Measurements from ENCODE around the gene GREM2. TPM values are rescaled to one million over a fixed set of nuclear protein-coding genes. Genes with fewer than 3 reads are reported as not detected.

Gene GREM2
- polyA plus RNA-seq, 4 donors, result 0.61 to 1.0 (median 0.75) TPM

DNA sequence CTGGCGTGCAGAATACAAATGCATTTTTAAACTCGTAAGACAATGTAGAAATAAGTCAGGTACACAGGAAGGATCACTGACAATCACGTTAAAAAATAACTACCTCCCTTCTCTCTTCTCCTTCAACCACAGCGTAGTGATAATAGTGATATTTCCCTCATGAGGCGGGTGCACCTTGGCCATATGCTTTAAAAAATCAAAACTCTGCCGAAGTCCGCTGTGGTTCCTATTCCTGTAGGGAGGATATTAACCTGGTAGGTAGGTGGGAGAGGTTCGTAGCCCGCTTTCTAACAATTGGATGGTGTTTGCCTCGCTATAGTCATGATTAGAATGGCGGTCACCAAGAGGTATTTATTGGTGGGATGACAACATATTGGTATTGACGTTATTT is 732 bp downstream of the GREM2 start:
- DNase-seq (ENCODE audit: low read depth in 4 of 4, low spot score in 2 of 4), result no peak

DNA sequence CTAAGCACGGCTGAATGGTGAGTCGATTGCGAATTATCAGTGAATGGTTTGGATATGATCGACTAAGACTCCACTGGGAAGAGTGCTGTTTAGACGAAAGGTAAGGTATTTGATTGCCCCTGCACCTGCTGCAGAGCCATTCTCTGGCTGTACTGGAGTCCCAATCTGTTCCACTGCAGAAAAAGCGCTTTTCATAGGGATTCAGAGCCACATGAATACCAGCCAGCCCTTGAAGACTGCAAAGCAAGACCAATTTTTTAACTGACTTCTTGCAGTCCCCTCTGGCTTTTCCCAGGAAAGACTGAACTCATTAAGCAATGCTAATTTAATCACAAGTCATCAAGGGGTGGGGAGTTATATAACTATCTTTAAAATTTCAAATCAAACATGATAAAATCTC is 1.3 kb downstream of the GREM2 start:
- no peak for DNase-seq (ENCODE audit: low read depth in 4 of 4, low spot score in 2 of 4)

DNA sequence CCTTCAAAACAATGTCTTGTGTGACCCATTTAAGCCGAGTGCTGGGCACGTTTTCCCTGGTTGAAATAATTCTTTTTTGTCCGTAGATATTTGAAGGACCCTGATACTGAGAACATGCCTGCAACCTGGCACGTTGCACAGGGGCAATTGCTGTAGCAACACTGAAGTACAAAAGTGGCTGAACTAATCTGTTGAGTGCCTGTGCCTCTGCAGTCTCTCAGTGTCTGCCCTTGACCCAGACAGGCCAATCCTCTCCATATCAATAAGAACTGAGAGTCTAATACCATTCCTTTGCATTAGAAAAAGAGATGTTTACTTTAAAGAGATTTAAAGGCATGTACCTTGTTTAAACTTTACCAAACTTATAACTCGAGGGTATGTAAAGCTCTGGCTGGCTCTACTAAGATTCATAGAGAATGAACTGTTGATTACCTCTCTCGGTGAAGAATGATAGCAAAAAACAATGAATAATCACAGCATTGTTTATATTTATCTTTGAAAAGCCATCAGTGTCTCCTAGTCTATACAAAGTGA is 2.4 kb downstream of the GREM2 start:
- DNase-seq (ENCODE audit: low read depth in 4 of 4, low spot score in 2 of 4), result no peak

DNA sequence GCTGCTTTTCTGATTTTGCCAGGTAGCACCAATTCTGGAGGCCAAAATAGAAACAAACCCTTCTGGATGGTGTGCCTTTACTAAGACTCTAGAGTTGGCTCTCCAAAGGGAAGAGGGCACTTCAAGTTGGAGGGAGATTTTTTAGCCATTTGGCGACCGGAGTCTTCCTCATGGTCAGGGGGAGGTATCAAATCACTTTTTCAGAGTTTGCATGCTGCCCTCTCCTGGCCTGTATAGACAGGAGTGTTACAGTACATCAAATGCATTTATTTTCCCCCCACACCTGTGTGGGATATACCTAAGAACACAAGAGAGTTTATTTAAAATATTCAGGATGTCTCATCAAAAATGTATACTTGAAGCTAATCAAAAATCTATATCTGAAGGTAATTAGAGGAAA is 3.2 kb downstream of the GREM2 start:
- DNase-seq (ENCODE audit: low read depth in 4 of 4, low spot score in 2 of 4), result no peak

DNA sequence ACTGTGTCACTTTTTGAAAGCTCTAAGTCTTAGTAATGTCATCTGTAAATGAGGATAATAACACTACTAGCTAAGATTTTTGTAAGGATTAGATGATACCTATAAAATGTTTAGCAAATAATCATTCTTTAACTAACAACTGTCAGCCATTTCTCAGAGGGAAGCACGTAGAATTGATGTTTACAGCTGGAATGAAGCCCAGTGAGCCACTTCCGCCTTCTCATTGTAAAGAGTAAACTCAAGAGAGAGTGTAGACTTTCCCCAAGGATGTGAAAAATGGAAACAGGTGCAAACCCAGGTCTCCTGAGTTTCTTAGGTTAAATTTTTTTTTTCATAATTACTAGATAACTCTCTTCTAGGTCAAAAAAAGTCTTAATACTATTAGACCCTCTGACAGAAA is 4.9 kb downstream of the GREM2 start:
- no peak for DNase-seq (ENCODE audit: low read depth in 4 of 4, low spot score in 2 of 4)

DNA sequence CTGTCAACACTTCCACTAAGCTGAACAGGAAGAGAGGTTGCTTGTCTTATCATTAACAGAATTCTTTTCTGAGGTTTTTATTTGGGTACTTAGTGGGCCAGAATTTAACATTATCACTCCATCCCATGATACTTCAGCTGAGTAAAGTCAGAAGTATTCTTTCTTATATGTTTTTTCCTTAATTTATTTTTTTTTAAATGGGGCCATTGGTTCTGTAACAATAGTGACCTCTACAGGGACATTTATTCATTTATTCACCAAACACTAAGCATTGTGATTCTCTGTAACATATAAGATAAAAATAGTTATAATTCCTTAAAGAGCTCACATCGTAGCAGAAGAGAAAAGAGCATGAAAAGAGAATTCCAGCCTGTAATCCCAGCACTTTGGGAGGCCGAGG is 9.8 kb downstream of the GREM2 start:
- DNase-seq (ENCODE audit: low read depth in 4 of 4, low spot score in 2 of 4), result no peak

DNA sequence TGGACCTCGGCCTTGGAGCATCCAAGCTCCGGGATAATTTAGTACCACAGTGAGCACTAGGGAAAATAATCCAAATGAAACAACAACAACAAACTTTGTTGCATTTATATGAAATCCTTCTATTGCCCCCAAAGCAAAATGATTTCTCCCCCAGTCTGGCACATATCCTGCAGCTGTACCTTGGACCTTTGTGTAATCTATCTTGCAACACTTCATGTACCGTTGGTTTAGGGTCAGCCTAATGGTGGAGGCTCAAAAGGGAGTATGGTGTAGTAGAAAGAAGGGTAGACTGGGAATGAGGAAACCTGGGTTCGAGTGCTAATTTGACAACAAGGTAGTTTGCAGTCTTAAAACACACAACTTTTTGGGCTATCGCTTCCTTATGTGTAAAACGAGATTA is 12.1 kb downstream of the GREM2 start:
- no peak for DNase-seq (ENCODE audit: low read depth in 4 of 4, low spot score in 2 of 4)

DNA sequence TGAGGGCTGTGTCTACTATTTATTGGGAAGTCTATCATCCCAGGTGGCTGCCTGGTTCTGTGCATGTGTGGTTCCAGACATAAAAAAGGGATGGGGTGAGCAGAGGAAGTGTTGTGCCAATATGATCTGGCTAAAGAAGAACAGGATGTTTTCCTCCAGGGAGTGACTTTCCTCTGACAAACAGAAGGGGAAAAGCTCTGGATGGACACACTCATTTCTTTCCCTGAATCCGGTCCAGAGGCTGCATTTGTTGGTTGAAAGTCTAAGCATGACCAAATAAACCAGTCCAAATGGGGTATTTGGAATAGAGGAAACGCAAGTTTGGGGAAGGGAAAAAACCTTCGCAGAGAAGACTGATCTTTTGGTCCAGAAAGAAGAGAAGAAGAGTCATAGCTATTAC is 12.7 kb downstream of the GREM2 start:
- DNase-seq (ENCODE audit: low read depth in 4 of 4, low spot score in 2 of 4), result no peak

DNA sequence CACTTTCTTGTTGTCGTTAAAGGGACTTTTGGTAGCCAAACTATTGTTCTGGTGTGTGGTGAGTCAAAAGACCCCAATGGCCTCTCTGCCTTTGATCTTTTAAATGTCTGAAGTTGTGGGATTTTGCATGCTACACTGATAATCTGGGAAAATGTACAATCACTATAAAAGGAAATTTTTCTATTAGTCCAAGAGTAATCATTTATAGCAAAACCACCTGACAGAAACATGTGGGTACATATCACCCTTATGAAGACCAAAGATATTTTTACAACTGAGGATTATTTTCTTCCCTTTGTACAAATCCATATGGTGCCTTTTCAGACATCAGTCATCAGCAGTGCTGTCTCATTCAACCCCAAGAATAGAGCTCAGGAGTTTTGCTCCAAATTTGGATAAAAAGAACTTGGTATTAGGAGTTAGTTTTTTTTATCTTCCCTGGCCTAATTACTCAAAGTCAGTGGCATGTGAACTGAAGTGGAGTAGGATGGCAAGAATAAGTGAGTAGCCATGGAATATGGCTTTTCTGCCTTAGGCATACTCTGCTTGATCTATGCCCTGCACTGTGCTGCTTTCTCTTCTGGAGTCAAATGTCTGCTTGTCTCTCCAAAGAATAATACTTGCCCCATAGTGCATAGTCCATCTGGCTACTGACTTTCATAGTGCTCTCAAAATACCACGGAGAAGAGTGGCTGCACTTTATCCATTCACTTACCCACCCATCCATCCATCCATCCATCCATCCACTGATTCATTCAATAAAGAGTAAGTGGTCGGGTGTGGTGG is 13.5 kb downstream of the GREM2 start:
- DNase-seq (ENCODE audit: low read depth in 4 of 4, low spot score in 2 of 4), result no peak

DNA sequence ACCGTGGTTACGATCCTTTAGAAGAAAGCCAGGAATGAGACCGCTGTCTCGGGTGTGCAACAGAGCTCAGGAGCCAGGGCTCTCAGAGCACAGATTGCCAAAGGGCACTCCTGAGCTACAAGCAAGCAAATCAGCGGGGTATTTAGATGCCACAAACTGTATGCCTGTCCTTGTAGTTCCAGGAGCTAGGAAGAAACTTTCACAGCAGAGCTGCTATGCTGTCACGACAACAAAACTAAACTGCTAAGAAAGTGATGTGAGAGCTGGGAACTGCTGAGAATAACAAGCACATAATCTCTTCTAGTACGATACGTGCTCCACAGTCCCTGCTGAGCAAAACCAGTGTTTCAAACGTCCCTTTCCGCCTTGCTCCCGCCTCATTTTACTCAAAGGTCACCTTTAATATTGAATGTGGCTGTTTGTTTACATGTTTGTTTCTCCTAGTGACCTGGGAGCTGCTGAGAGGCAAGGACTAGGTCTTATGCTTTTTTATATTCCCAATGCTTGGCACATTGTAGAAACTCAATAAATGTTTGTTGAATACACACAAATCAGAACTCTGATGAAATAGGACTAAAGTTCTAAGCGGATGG is 14.7 kb downstream of the GREM2 start:
- DNase-seq (ENCODE audit: low read depth in 4 of 4, low spot score in 2 of 4), result no peak

DNA sequence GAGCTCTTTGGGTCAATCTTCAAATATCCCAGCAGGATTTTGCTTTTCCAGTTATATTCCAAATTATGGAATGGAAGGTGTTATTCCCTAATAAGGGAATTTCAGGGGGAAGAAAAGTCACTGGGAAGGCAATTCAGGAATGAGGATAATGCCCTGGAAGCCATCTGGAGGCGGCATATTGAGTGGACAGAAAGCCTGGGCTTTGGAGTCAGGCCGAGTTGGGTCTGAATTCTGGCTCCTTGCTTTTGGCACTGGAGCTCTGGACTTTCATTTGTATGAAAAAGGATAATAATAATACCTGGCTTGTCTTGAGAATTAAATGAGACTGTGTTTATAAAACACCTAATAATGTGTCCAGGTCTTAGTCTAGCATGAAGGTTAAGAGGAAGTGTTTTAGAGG is 16.5 kb downstream of the GREM2 start:
- DNase-seq (ENCODE audit: low read depth in 4 of 4, low spot score in 2 of 4), result no peak

DNA sequence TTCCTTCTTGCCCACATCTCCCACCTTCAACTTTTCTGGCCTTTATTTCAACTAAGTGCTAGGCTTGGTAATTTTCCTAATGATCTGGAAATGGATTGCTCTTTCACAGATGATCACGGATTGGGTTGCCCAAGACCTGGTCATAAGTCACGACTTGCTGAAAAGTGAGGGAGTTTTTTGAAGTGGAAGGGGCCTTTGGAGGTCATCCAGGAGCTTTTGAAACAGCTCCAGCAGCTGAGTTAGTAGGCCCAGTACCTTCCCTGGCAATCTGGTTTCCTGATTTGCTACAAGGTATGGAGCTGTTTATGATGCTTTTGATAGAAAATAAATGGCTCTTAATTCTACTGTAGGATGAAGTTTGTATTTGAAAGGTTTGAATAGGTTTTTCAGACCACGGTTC is 20.4 kb downstream of the GREM2 start:
- DNase-seq (ENCODE audit: low read depth in 4 of 4, low spot score in 2 of 4), result no peak

DNA sequence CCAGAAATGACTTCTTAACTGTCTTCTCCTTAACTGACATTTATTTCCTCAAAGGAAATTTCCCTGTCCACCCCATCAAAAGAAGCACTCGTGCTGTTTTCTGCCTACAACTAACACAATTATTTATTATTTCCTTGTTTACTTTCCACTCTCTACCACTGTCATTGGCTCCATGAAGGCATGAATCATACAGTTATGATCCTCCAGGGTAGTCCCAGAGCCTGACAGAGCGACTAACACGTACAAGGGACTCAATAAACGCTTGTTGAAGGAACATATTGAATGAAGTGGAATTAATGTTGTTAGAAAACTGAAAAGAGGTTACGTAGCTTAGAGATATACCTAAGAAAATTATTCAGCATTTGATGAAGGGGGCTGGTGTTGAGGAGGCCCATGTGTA is 20.9 kb downstream of the GREM2 start:
- DNase-seq (ENCODE audit: low read depth in 4 of 4, low spot score in 2 of 4), result no peak

DNA sequence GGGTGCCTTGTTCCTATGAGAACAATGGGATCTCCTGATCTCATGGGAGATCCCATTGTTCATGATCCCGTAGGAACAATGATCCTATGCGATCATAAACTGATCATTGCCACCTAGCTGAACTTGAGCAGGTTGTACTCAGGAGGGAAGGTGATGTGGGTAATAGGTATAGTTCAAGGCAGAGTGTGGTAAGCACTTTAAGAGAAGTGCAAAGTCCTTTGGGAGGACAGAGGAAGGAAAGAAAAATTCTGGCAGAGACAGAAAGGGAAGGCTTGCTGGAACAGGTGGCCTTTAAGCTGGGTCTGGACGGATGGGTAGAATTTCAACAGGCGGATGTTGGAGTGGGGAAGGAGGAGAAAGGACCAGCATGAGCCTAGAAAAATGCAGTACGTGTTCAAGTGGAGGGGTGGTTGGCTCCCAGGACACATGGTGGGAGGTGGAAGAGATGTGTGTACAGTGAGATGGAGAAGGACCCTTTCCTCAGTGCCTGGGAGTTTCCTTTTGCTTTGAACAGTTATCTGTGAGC is 22.3 kb downstream of the GREM2 start:
- DNase-seq (ENCODE audit: low read depth in 4 of 4, low spot score in 2 of 4), result no peak

DNA sequence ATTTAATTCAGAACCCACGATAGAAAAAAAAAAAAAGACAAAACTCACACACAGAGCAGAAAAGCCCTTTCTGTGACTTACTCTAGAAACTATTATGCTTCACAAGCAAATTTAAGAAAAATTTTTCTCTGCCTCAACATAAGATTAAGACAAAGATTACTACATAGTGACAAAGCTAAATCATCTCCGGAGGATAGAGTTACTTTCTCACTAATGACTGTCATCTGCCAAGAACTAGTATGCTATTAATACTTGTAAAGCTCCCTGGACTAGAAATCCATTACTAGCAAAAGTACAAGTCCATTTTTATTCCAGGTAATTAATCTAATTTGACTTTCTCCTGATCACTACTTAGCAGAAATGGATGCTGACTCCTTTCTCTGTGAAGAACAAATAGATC is 25.9 kb downstream of the GREM2 start:
- no peak for DNase-seq (ENCODE audit: low read depth in 4 of 4, low spot score in 2 of 4)

DNA sequence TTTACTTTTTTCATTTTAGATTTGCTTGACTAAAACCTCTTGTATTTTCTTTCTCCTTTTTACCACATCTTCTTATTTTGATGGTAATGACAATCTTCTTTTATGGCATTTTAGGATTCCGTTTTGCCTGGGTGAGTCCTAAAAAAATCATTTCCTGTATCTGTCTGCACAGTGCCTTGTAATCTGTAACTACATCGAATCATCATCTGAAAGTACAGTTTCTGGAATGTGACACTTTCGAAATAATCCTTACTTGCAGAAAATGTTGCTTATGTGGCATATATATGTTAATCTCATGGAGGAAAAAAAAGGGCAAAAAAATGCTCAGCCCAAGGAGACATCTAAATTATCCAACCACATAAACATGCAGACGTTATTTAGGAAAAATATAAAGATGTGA is 29.0 kb downstream of the GREM2 start:
- DNase-seq (ENCODE audit: low read depth in 4 of 4, low spot score in 2 of 4), result no peak

DNA sequence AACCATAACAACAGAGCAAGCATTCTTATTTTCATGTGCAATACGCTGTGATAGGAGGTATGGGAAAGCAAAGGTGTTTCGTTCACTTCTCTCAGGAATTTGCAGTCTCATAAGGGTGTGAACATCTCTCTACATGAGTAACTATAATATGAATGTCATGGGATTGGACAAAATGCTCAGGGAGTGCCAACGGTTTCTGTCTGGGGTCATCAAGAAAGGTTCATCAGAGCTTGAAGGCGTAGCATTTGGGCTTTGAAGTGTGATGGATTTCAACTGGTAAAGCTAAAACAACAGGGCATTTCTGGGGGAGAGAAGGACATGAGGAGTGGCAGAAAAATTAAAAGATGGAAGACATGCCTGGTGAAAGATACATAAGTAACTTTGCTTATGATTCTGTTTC is 32.4 kb downstream of the GREM2 start:
- no peak for DNase-seq (ENCODE audit: low read depth in 4 of 4, low spot score in 2 of 4)

DNA sequence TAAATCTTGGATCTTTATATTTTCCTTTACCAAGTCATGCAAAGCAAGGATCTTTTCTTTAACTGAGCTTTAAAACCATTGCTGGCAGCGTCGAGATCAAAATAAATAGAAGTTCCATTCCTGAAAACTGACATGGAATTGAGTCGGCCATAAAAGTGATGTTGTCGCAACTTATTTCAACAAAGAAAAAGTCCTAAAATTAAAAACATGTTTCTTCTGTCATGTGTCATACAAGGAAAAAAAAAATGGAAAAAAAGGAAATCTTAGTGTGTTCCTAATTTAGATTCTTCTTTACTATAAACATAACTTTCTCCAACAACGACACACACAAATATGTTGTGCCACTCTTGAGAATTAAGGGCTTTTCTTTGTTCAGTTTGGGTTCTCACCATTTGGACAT is 34.9 kb downstream of the GREM2 start:
- DNase-seq (ENCODE audit: low read depth in 4 of 4, low spot score in 2 of 4), result no peak

DNA sequence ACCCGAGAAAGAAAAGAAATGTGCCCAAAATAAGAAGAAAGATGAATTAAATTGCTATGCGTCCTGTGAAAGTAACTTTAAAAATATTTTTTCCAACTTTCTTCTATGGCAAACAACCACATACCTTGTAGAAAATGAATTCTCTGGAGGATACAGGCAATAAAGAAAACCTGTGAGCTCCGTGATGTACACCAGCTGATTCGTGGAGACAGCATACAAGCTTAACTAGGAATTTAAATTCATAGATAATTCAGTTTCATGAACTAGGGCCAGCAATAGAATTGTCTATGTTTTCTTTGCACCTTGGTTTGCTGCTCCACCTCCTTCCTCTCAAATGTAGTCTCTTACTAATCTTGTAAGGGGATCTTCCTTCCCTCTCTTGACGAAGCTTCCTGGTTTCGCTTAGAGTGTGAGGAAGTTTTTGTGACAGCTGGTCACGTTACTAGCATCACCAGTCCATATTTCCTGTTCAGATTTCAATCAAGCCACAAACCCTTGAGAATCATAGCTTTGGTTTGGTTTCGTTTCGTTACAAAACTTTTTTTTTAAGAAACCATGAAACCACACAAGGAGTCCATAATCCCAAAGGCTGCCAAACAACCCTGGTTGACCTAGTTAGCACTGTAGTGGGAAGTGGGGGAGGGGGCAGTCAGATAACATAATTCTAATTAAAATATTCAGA is 35.8 kb downstream of the GREM2 start:
- no peak for DNase-seq (ENCODE audit: low read depth in 4 of 4, low spot score in 2 of 4)

DNA sequence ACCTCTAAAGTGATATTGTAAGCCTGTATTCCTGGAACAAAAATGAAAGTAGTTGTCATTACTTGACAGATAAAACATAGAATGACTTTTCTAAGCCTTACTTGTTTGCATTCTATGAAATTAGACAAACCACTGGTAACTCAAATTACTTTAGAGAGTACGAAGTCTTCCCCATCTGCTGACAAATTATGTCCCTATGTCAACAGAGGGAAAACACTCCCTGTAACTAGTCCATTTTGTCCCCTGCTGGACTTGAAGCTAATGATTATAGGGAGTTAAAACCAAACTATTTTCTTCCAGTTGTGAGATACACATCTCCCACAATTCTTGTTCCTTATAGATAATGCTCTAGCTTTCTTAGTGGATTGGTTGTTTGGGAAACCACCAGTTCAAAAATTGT is 39.6 kb downstream of the GREM2 start:
- no peak for DNase-seq (ENCODE audit: low read depth in 4 of 4, low spot score in 2 of 4)

DNA sequence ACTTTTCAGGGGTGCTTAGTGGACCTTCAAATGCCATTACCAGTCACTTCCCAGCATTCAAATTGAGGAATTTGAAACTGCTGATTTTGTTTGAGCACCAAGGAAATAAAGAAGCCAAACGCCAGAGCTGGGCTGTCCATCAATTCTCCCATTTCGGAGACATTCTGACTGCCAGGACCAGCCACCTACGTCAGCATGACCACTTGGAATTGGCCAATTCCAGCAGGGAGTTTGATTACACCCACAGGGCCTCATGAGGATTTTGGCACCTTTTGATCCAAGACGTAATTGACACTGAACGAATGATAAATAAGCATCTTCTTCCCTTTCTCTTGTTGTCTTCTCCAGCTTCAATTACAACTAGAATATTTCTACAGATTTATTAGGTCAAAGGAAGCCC is 40.2 kb downstream of the GREM2 start:
- DNase-seq (ENCODE audit: low read depth in 4 of 4, low spot score in 2 of 4), result no peak

DNA sequence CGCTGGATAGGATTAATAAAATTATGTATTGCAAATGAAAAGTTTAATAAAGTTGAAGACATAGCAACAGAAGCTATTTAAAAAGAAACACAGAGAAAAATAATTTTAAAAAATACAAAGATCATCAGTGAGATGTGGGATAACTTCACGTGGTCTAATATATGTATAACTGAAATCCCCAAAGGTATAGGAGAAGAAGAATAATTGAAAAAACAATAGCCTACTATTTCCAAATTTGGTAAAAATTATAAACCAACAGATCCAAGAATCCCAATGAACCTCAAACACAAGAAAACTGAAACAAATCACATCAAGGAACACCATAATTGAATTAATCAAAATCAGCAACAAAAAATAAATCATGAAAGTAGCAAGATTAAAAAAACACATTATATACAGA is 44.9 kb downstream of the GREM2 start:
- DNase-seq (ENCODE audit: low read depth in 4 of 4, low spot score in 2 of 4), result no peak
